NCI-H345 (cell line): ENCODE data around the gene PRR33.

Experiments
- DNase-seq: peaks from one replicate; lab custom pipeline; 2025; lab: John Stamatoyannopoulos, UW

Gene PRR33

GRCh38 chr11:1862588-1863351, 28.9 kb downstream of the PRR33 start:
- no peak for DNase-seq

DNA sequence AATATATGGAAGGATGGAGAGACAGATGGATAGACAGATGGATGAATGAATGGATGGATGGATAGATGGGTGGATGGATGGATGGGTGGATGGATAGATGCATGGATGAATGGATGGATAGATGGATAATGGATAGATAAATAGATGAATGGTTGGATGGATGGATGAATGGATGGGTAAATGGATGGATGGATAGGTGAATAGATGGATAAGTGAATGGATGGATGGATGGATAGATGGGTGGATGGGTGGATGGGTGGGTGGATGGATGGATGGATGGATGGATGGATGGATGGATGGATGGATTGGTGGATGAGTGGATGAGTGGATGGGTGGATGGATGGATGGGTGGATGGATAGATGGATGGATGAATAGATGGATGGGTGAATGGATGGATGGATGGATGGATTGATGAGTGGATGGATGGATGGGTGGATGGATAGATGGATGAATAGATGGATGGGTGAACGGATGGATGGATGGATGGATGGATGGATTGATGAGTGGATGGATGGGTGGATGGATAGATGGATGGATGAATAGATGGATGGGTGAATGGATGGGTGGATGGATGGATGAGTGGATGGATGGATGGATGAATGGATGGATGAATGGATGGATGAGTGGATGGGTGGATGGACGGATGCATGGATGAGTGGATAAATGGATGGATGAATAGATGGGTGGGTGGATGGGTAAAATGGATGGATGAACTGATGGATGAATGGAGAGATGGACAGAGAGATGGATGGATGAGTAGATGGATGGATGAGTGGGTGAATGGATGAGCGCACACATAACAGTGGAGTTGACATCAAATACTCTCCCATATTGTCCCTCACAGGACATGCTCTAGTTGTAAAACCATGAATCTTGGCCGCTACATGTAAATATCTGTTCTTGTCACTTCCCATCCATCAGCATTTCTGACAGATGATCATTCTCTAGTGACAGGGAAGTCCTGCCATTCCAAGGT, 30.0 kb downstream of the PRR33 start:
- no peak for DNase-seq

GRCh38 chr11:1860108-1860507, 31.6 kb downstream of the PRR33 start:
- no peak for DNase-seq

GRCh38 chr11:1859004-1859403, 32.7 kb downstream of the PRR33 start:
- DNase-seq: no peak

GRCh38 chr11:1858576-1858975, 33.1 kb downstream of the PRR33 start:
- DNase-seq: no peak

DNA sequence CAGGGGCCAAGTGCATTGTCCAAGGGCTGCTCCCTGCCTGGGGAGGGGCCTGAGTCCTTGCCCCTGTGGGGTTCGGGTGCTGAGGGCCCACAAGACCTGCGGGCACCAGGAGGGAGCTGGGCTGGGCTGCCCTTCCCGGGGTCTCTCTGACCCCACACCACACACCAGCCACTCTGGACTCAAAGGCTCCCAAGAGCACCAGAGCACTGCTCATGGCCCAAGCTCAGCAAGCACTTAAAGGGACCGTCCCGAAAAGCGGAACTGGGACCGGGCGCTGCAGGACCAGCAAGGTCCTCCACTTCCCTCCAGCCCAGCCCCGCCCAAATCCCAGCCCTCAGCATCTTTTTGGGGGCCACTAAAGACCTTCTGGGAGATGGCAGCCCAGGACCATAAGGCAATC, 33.5 kb downstream of the PRR33 start:
- no peak for DNase-seq

- no peak for DNase-seq
Measured at GRCh38 chr11:1857064-1857463, 34.6 kb downstream of the PRR33 start.

DNA sequence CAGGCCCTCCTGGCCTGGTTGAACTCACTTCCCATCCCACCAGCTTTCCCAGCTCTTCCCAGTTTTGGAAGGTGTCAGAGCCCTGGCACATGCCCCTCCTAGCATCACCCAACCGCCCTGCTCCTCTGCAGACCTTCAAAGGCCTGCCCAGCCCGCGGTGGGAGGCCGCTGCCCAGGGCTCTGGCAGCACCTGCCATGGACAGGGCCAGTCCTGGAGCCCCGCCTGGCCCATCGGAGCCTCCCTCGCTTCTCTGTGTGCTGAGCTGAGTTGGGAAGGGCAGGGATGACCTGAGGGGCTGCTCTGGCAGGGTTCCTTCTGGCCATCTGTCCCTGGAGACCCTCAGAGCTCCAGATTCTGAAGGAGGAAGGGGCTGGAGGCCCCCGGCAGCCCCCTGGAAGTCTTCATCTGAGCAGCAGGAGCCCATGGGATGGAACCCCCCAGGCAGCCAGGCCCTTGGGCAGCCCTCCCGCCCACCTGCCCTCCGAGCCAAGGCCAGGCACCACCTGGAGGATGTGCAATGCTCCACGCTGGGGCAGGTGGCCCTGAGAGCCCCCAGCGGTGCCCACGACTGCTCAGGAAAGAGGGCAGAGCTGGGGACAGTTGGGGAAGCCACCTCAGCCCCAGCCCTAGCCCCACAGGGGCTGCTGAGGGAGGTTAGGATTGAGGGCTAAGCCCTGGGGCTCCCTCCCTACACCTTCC, 35.2 kb downstream of the PRR33 start:
- DNase-seq: no peak

DNA sequence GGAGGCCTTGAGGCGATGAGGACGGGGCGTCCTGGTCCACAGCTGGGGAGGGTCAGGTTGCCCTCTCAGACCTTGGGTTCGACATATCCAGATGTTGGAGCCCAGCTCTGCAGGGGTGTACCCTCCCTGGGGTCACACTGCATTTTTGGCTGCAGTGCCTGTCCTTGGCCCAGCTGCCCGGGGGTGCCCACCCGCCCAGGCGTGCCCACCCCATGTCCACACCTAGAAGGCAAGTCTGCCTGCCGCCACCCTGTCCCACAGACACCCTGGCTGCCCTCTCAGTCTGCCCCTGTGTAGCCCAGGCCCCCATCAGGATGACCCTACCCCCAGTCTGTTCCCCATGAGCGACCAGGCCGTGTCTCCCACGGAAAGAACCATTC, 35.8 kb downstream of the PRR33 start:
- DNase-seq: no peak

- no peak for DNase-seq
Measured at GRCh38 chr11:1854949-1855885, 36.5 kb downstream of the PRR33 start.

GRCh38 chr11:1854132-1854948, 37.4 kb downstream of the PRR33 start:
- DNase-seq: no peak

DNA sequence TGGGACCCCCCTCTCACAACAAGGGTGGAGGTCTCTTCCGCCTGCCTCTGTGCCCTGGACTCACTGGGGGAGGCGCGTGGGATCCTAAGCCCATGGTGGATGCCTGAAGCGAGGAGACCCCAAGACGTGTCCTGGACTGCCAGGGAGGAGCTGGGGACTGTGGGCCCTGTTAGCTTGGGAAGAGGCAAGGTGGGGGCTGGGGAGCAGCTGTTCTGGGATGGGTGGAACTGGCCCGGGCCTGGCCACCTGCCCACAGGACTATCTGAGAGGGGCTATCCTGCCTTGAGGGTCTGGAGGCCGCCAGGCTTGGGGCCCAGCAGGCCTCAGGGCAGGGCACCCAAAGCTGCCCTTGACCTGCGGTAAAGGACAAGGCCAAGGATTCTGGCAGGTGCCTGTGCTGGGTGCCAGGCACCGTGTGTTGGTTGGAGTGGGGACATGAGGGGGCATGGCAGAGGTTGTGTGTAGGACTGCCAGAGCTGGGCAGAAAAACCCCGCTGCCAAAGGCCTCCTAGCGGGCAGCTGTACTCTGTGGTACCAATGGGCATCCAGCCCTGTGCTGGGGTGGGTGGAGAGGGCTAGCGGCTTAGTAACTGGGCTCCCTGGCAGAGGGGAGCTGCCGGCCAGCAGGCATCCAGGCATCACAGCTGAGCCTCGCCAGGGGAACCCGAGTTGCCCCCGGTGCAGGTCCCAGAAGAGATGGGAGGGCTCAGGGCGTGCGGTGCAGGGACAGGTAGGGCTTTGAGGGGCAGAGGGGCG, 38.1 kb downstream of the PRR33 start:
- no peak for DNase-seq

- no peak for DNase-seq
Measured at GRCh38 chr11:1852877-1853276, 38.8 kb downstream of the PRR33 start, which contains the start of gene LSP1. Gene LSP1 (plus strand): TSS chr11:1853084. CDS start chr11:1853145, 61 bp downstream.

DNA sequence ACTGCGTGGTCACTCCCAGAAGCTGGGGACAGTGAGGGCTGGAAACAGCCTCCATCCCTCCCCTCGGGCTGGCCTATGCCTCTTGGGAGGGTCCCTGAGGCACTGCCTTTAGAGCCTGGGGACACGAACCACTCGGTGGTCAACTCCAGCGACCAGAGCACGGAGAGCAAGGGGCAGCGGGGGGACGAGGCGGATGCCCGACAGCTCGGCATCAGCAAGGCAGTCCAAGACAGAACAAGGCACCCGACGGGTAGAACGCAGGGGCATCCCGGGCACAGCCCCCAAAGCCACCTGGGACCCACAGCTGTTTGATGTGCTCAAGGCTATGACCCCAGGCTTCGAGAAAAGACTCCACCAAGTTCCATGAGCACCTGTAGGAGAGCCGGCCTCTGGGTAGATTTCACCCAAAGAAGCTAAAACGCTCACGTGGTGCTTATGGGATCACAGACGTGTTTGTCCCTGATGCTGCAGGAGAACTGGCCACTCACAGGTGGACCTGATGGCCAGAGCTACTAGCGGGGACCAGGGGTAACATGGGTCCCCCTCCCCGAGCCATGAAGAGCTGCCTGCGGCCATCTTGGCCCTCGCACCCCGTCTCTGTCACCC, 39.3 kb downstream of the PRR33 start:
- no peak for DNase-seq

- DNase-seq: no peak
Measured at GRCh38 chr11:1851468-1852180, 40.1 kb downstream of the PRR33 start.

- DNase-seq: no peak
Measured at GRCh38 chr11:1848640-1849430, 42.9 kb downstream of the PRR33 start.

- no peak for DNase-seq
Measured at GRCh38 chr11:1847926-1848639, 43.6 kb downstream of the PRR33 start.
